Fibroblast of mammary gland (primary cell): ENCODE measurements around the gene LIMK1.
A peak's percentile ranks its signal among the peaks of the same experiment; 100 is the strongest.

Experiments used
- DNase-seq: peaks from one replicate; pipeline ENCODE4 v3.0.0-alpha.2; 2010; ENCODE audit warnings: low read depth
- H3K4me3 ChIP-seq: 2 replicates; pipeline ENCODE4 v1.5.1; 2011; ENCODE audit warnings: low read depth, mild to moderate bottlenecking, low read length, moderate library complexity; ENCODE audit not compliant: control insufficient read depth
- CTCF ChIP-seq: conservative IDR thresholded peaks from 2 replicates; pipeline ENCODE4 v1.5.1; 2011; ENCODE audit warnings: low read depth, low read length, inconsistent platforms; ENCODE audit not compliant: control insufficient read depth, insufficient read depth

Gene LIMK1

GRCh38 chr7:74083117-74083876 is at the start of gene LIMK1:
TSS of gene LIMK1 (plus strand) at chr7:74083804. CDS start at chr7:74083991, 187 bp downstream.
- DNase-seq, result peak; percentile 65
- no peak for TF ChIP-seq CTCF
- peak within 1 kb of the TSS; percentile 67 for H3K4me3 ChIP-seq

GRCh38 chr7:74037609-74038008 is 46.0 kb upstream of the LIMK1 start:
- no peak for DNase-seq
- no peak overlapping the region for H3K4me3 ChIP-seq
- no peak for TF ChIP-seq CTCF

- peak; percentile 13 for DNase-seq
- no peak for TF ChIP-seq CTCF
- no peak overlapping the region for H3K4me3 ChIP-seq
Measured at GRCh38 chr7:74038194-74038961, 45.2 kb upstream of the LIMK1 start.

- no peak for DNase-seq
- H3K4me3 ChIP-seq, result no peak overlapping the region
- no peak for TF ChIP-seq CTCF
Measured at GRCh38 chr7:74039337-74039736, 44.3 kb upstream of the LIMK1 start.

- DNase-seq, result peak; percentile 27
- no peak overlapping the region for H3K4me3 ChIP-seq
- TF ChIP-seq CTCF, result no peak
Measured at GRCh38 chr7:74040101-74040790, 43.4 kb upstream of the LIMK1 start.

GRCh38 chr7:74040791-74041520 is 42.6 kb upstream of the LIMK1 start:
- DNase-seq, result no peak
- H3K4me3 ChIP-seq, result no peak overlapping the region
- TF ChIP-seq CTCF, result no peak
